Subcutaneous abdominal adipose tissue (tissue), 5 donors: ENCODE measurements around the gene THSD7A.

ENCODE experiments used
- H3K27ac ChIP-seq: one replicate; pipeline ENCODE4 v1.7.0; 2013; ENCODE audit warnings: low read depth, mild to moderate bottlenecking, inconsistent platforms, low read length, moderate library complexity
- H3K27me3 ChIP-seq, 5 donors: one replicate each; pipeline ENCODE4 v1.7.0; 2013; ENCODE audit warnings: low read length in 5 of 5, inconsistent platforms in 1 of 5; ENCODE audit not compliant: control insufficient read depth in 5 of 5, insufficient read depth in 4 of 5
- H3K36me3 ChIP-seq, 5 donors: one replicate each; pipeline ENCODE4 v1.7.0; 2013; ENCODE audit warnings: low read length in 5 of 5; ENCODE audit not compliant: control insufficient read depth in 5 of 5, insufficient read depth in 5 of 5
- H3K4me1 ChIP-seq, 5 donors: one replicate each; pipeline ENCODE4 v1.7.0; 2013; ENCODE audit warnings: low read length in 5 of 5, mild to moderate bottlenecking in 3 of 5, moderate library complexity in 1 of 5; ENCODE audit not compliant: control insufficient read depth in 5 of 5, insufficient read depth in 5 of 5
- H3K4me3 ChIP-seq, 5 donors: one replicate each; pipeline ENCODE4 v1.7.0; 2013; ENCODE audit warnings: low read length in 5 of 5, low read depth in 1 of 5
- H3K9ac ChIP-seq, 5 donors: one replicate each; pipeline ENCODE4 v1.7.0; 2013; ENCODE audit warnings: low read length in 5 of 5, mild to moderate bottlenecking in 4 of 5, moderate library complexity in 3 of 5
- H3K9me3 ChIP-seq, 5 donors: one replicate each; pipeline ENCODE4 v1.7.0; 2013; ENCODE audit warnings: low read length in 5 of 5; ENCODE audit not compliant: control insufficient read depth in 5 of 5
- donor health status: healthy.
- donor health status: healthy.
- donor health status: healthy.
- donor health status: healthy.
- donor health status: healthy.

The THSD7A gene

GRCh38 chr7:11587814-11588213, 244.2 kb downstream of the THSD7A start:
- no peak overlapping the region for H3K9ac ChIP-seq
- H3K27me3 ChIP-seq: no peaks in the 10 kb centered on the region
- H3K27ac ChIP-seq: no peak overlapping the region
- peaks cover 0 to 13% (median 0%) of the 10 kb centered on the region in 5 donors for H3K4me1 ChIP-seq
- H3K4me3 ChIP-seq: no peak overlapping the region
- H3K36me3 ChIP-seq: no peaks in the 10 kb centered on the region
- no peaks in the 10 kb centered on the region for H3K9me3 ChIP-seq

- Histone ChIP-seq H3K9me3 (no peaks in the 10 kb centered on the region), H3K4me3 (no peak overlapping the region), H3K36me3 (no peaks in the 10 kb centered on the region), H3K27me3 (no peaks in the 10 kb centered on the region), H3K4me1 (peaks cover 0 to 9% (median 0%) of the 10 kb centered on the region in 5 donors), H3K27ac (no peak overlapping the region), H3K9ac (no peak overlapping the region)
Observed at GRCh38 chr7:11587048-11587447, 244.9 kb downstream of the THSD7A start.

GRCh38 chr7:11584406-11585031, 247.5 kb downstream of the THSD7A start:
- no peaks in the 10 kb centered on the region for H3K36me3 ChIP-seq
- H3K4me3 ChIP-seq: no peak overlapping the region
- H3K4me1 ChIP-seq: no peaks in the 10 kb centered on the region
- no peak overlapping the region for H3K27ac ChIP-seq
- no peaks in the 10 kb centered on the region for H3K27me3 ChIP-seq
- H3K9me3 ChIP-seq: no peaks in the 10 kb centered on the region
- no peak overlapping the region for H3K9ac ChIP-seq

- Histone ChIP-seq H3K27me3 (no peaks in the 10 kb centered on the region), H3K9me3 (no peaks in the 10 kb centered on the region), H3K27ac (no peak overlapping the region), H3K4me1 (no peaks in the 10 kb centered on the region), H3K4me3 (no peak overlapping the region), H3K36me3 (no peaks in the 10 kb centered on the region), H3K9ac (no peak overlapping the region)
Observed at GRCh38 chr7:11579141-11579540, 252.9 kb downstream of the THSD7A start.

- Histone ChIP-seq H3K36me3 (no peaks in the 10 kb centered on the region), H3K4me3 (no peak overlapping the region), H3K27ac (no peak overlapping the region), H3K27me3 (no peaks in the 10 kb centered on the region), H3K9me3 (no peaks in the 10 kb centered on the region), H3K4me1 (no peaks in the 10 kb centered on the region), H3K9ac (no peak overlapping the region)
Observed at GRCh38 chr7:11576310-11576709, 255.7 kb downstream of the THSD7A start.

- H3K4me1 ChIP-seq: no peaks in the 10 kb centered on the region
- H3K4me3 ChIP-seq: no peak overlapping the region
- no peaks in the 10 kb centered on the region for H3K36me3 ChIP-seq
- no peak overlapping the region for H3K27ac ChIP-seq
- no peak overlapping the region for H3K9ac ChIP-seq
- no peaks in the 10 kb centered on the region for H3K27me3 ChIP-seq
- H3K9me3 ChIP-seq: no peaks in the 10 kb centered on the region
Observed at GRCh38 chr7:11573128-11573750, 258.8 kb downstream of the THSD7A start.

- no peaks in the 10 kb centered on the region for H3K27me3 ChIP-seq
- H3K9ac ChIP-seq: no peak overlapping the region
- H3K4me1 ChIP-seq: no peaks in the 10 kb centered on the region
- H3K9me3 ChIP-seq: no peaks in the 10 kb centered on the region
- H3K27ac ChIP-seq: no peak overlapping the region
- H3K36me3 ChIP-seq: no peaks in the 10 kb centered on the region
- no peak overlapping the region for H3K4me3 ChIP-seq
Observed at GRCh38 chr7:11570922-11571550, 261.0 kb downstream of the THSD7A start.

GRCh38 chr7:11570205-11570604, 261.8 kb downstream of the THSD7A start:
- no peaks in the 10 kb centered on the region for H3K36me3 ChIP-seq
- no peaks in the 10 kb centered on the region for H3K9me3 ChIP-seq
- no peak overlapping the region for H3K9ac ChIP-seq
- no peak overlapping the region for H3K4me3 ChIP-seq
- no peak overlapping the region for H3K27ac ChIP-seq
- no peaks in the 10 kb centered on the region for H3K4me1 ChIP-seq
- no peaks in the 10 kb centered on the region for H3K27me3 ChIP-seq

- Histone ChIP-seq H3K27me3 (no peaks in the 10 kb centered on the region), H3K27ac (no peak overlapping the region), H3K4me3 (no peak overlapping the region), H3K36me3 (no peaks in the 10 kb centered on the region), H3K9ac (no peak overlapping the region), H3K4me1 (no peaks in the 10 kb centered on the region), H3K9me3 (no peaks in the 10 kb centered on the region)
Observed at GRCh38 chr7:11567571-11567970, 264.4 kb downstream of the THSD7A start.

- Histone ChIP-seq H3K9ac (no peak overlapping the region), H3K4me1 (no peaks in the 10 kb centered on the region), H3K36me3 (no peaks in the 10 kb centered on the region), H3K4me3 (no peak overlapping the region), H3K27me3 (no peaks in the 10 kb centered on the region), H3K9me3 (no peaks in the 10 kb centered on the region), H3K27ac (no peak overlapping the region)
Observed at GRCh38 chr7:11557627-11558026, 274.4 kb downstream of the THSD7A start.
